ENCODE measurements around the gene DDX3X.
A peak's percentile ranks its signal among the peaks of the same experiment; 100 is the strongest.
"Not testable (repeated sequence)": the region's sequence is repeated elsewhere in the genome, so short reads cannot be mapped to it uniquely, and the experiment has no call there.

DDX3X gene

GRCh38 chrX:41377624-41378023, 43.7 kb downstream of the DDX3X start:
- no peak for DNase-seq

GRCh38 chrX:41381685-41382084, 47.7 kb downstream of the DDX3X start:
- DNase-seq: no peak

- DNase-seq: no peak
Observed at GRCh38 chrX:41382714-41383645, 49.0 kb downstream of the DDX3X start.

- DNase-seq: peak; percentile 24
Observed at GRCh38 chrX:41384051-41384705, 50.2 kb downstream of the DDX3X start.

- DNase-seq: no peak
Observed at GRCh38 chrX:41386222-41386990, 52.4 kb downstream of the DDX3X start.

- no peak for DNase-seq
Observed at GRCh38 chrX:41388543-41388942, 54.6 kb downstream of the DDX3X start.

- no peak for DNase-seq
Observed at GRCh38 chrX:41389311-41389888, 55.4 kb downstream of the DDX3X start.

- not testable (repeated sequence) for DNase-seq
Observed at GRCh38 chrX:41390576-41390975, 56.6 kb downstream of the DDX3X start.

GRCh38 chrX:41391606-41392005, 57.6 kb downstream of the DDX3X start:
- DNase-seq: no peak

GRCh38 chrX:41394293-41394692, 60.3 kb downstream of the DDX3X start:
- no peak for DNase-seq

GRCh38 chrX:41397219-41397618, 63.3 kb downstream of the DDX3X start:
- no peak for DNase-seq

- DNase-seq: no peak
Observed at GRCh38 chrX:41397768-41398167, 63.8 kb downstream of the DDX3X start.

- DNase-seq: not testable (repeated sequence)
Observed at GRCh38 chrX:41402556-41402955, 68.6 kb downstream of the DDX3X start.

GRCh38 chrX:41405551-41405950, 71.6 kb downstream of the DDX3X start:
- no peak for DNase-seq

GRCh38 chrX:41406201-41406600, 72.2 kb downstream of the DDX3X start:
- DNase-seq: no peak

GRCh38 chrX:41407816-41408215, 73.9 kb downstream of the DDX3X start:
- DNase-seq: no peak

- DNase-seq: no peak
Observed at GRCh38 chrX:41408576-41408975, 74.6 kb downstream of the DDX3X start.

- DNase-seq: no peak
Observed at GRCh38 chrX:41409006-41409405, 75.0 kb downstream of the DDX3X start.

GRCh38 chrX:41411222-41411621, 77.3 kb downstream of the DDX3X start:
- not testable (repeated sequence) for DNase-seq

GRCh38 chrX:41412261-41413081, 78.5 kb downstream of the DDX3X start:
- DNase-seq: no peak

Measured in activated T-cell treated with anti-CD3 and anti-CD28 coated beads for 4 hours (primary cell).